ENCODE measurements around the gene ADAMTS9.

DNA sequence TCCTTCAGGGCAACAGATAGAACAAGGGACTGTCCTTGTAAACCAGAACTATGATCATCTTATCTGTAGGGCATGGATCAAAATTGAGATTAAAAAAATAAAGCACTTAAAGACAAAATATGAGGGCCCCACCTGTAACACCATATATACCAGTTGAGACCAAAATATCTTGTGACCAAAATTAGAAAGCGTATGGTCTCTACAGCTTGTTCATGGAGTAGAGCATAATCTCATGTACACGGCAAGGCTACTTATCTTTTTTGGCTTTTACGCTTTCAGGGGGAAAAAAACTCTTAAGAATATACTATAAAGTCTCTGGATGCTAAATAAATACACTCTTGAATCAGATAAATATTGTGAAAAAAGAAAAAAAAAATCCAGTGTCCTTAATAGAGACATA, 49.3 kb downstream of the ADAMTS9 start:
- TF ChIP-seq, protein P1, sequence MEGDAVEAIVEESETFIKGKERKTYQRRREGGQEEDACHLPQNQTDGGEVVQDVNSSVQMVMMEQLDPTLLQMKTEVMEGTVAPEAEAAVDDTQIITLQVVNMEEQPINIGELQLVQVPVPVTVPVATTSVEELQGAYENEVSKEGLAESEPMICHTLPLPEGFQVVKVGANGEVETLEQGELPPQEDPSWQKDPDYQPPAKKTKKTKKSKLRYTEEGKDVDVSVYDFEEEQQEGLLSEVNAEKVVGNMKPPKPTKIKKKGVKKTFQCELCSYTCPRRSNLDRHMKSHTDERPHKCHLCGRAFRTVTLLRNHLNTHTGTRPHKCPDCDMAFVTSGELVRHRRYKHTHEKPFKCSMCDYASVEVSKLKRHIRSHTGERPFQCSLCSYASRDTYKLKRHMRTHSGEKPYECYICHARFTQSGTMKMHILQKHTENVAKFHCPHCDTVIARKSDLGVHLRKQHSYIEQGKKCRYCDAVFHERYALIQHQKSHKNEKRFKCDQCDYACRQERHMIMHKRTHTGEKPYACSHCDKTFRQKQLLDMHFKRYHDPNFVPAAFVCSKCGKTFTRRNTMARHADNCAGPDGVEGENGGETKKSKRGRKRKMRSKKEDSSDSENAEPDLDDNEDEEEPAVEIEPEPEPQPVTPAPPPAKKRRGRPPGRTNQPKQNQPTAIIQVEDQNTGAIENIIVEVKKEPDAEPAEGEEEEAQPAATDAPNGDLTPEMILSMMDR (IDR thresholded peaks at IDR 0.05) = no peak
- no peak for TF ChIP-seq POLR2A (IDR thresholded peaks at IDR 0.05)
